Panc1 (cell line): Measurements from ENCODE around the gene ILK.

Source experiments
- CTCF ChIP-seq: fragments of 450-650 bp; IDR thresholded peaks from 2 replicates; pipeline ENCODE4 v1.5.1; 2017; ENCODE audit warnings: mild to moderate bottlenecking
- SIN3A ChIP-seq: IDR thresholded peaks from 2 replicates; pipeline ENCODE4 v1.6.1; 2012; ENCODE audit warnings: low read depth, mild to moderate bottlenecking, low read length, moderate library complexity, borderline replicate concordance; ENCODE audit not compliant: insufficient read depth

GRCh38 chr11:6567371-6567745, 36.2 kb upstream of the ILK start:
- TF ChIP-seq CTCF (no peak), SIN3A (no peak)
